Cerebellar cortex (tissue), 1 donor: ENCODE data around the gene DCAF4L1.
A peak's percentile ranks its signal among the peaks of the same experiment; 100 is the strongest.

Experiments
- DNase-seq: peaks from one replicate; pipeline ENCODE4 v3.0.0-alpha.2; 2015; ENCODE audit warnings: low spot score

The DCAF4L1 gene

GRCh38 chr4:41981456-41981855, at the start of gene DCAF4L1:
Gene DCAF4L1 (plus strand): TSS chr4:41981756. CDS start chr4:41981793, 37 bp downstream.
- no peak for DNase-seq

- no peak for DNase-seq
These were observed 48.6 kb upstream of the DCAF4L1 start for GRCh38 chr4:41932988-41933387.

GRCh38 chr4:41933997-41934503, 47.5 kb upstream of the DCAF4L1 start:
- DNase-seq = no peak

GRCh38 chr4:41934514-41934900, 47.0 kb upstream of the DCAF4L1 start:
- no peak for DNase-seq

GRCh38 chr4:41934901-41935651, 46.5 kb upstream of the DCAF4L1 start, which contains the start of gene TMEM33:
Gene TMEM33 (plus strand): TSS chr4:41935429. CDS start chr4:41935485, 56 bp downstream.
- peak; percentile 97 for DNase-seq

GRCh38 chr4:41935652-41936021, 45.9 kb upstream of the DCAF4L1 start:
- no peak for DNase-seq

- no peak for DNase-seq
These were observed 42.4 kb upstream of the DCAF4L1 start for GRCh38 chr4:41939016-41939626.

GRCh38 chr4:41940834-41941233, 40.7 kb upstream of the DCAF4L1 start:
- no peak for DNase-seq

- DNase-seq = no peak
These were observed 38.0 kb upstream of the DCAF4L1 start for GRCh38 chr4:41943506-41943905.

GRCh38 chr4:41944089-41944488, 37.5 kb upstream of the DCAF4L1 start:
- no peak for DNase-seq

- DNase-seq = no peak
These were observed 32.0 kb upstream of the DCAF4L1 start for GRCh38 chr4:41949531-41949930.

- peak; percentile 14 for DNase-seq
These were observed 23.9 kb upstream of the DCAF4L1 start for GRCh38 chr4:41957634-41958033.

GRCh38 chr4:41963105-41963504, 18.5 kb upstream of the DCAF4L1 start:
- DNase-seq = peak; percentile 9

- no peak for DNase-seq
These were observed 17.2 kb upstream of the DCAF4L1 start for GRCh38 chr4:41964401-41964800.

- DNase-seq = no peak
These were observed 14.2 kb upstream of the DCAF4L1 start for GRCh38 chr4:41967392-41967791.

- no peak for DNase-seq
These were observed 11.9 kb upstream of the DCAF4L1 start for GRCh38 chr4:41969671-41970070.

GRCh38 chr4:41975341-41975740, 6.2 kb upstream of the DCAF4L1 start:
- DNase-seq = no peak

GRCh38 chr4:41976775-41977516, 4.6 kb upstream of the DCAF4L1 start:
- DNase-seq = no peak

- DNase-seq = no peak
These were observed 3.8 kb upstream of the DCAF4L1 start for GRCh38 chr4:41977709-41978108.

- DNase-seq = no peak
These were observed 1.2 kb downstream of the DCAF4L1 start for GRCh38 chr4:41982716-41983115.

- DNase-seq = no peak
These were observed 3.6 kb downstream of the DCAF4L1 start for GRCh38 chr4:41985151-41985550.

GRCh38 chr4:41989994-41990364, 8.4 kb downstream of the DCAF4L1 start:
- DNase-seq = no peak
